ENCODE measurements around the gene KRTAP13-1.

The KRTAP13-1 gene

GRCh38 chr21:30395731-30396130, at the start of gene KRTAP13-1:
Gene KRTAP13-1 (plus strand): TSS chr21:30396031. CDS start chr21:30396087, 56 bp downstream.
- no peak for DNase-seq (ENCODE audit: low read depth in 3 of 3, low spot score in 1 of 3)

- DNase-seq (ENCODE audit: low read depth in 3 of 3, low spot score in 1 of 3) = no peak
Observed at GRCh38 chr21:30348506-30348905, 47.3 kb upstream of the KRTAP13-1 start, which contains the start of gene KRTAP23-1. Gene KRTAP23-1 (minus strand): TSS chr21:30348606. CDS start chr21:30348606, 0 bp downstream.

GRCh38 chr21:30349572-30349971, 46.3 kb upstream of the KRTAP13-1 start:
- no peak for DNase-seq (ENCODE audit: low read depth in 3 of 3, low spot score in 1 of 3)

GRCh38 chr21:30351534-30351933, 44.3 kb upstream of the KRTAP13-1 start:
- DNase-seq (ENCODE audit: low read depth in 3 of 3, low spot score in 1 of 3) = no peak

- DNase-seq (ENCODE audit: low read depth in 3 of 3, low spot score in 1 of 3) = no peak
Observed at GRCh38 chr21:30354308-30355005, 41.4 kb upstream of the KRTAP13-1 start.

GRCh38 chr21:30355906-30356305, 39.9 kb upstream of the KRTAP13-1 start:
- DNase-seq (ENCODE audit: low read depth in 3 of 3, low spot score in 1 of 3) = no peak

- no peak for DNase-seq (ENCODE audit: low read depth in 3 of 3, low spot score in 1 of 3)
Observed at GRCh38 chr21:30372139-30372770, 23.6 kb upstream of the KRTAP13-1 start, which contains the start of gene KRTAP13-2. Gene KRTAP13-2 (minus strand): TSS chr21:30372271. CDS start chr21:30372213, 58 bp downstream.

- no peak for DNase-seq (ENCODE audit: low read depth in 3 of 3, low spot score in 1 of 3)
Observed at GRCh38 chr21:30382201-30382600, 13.6 kb upstream of the KRTAP13-1 start.

GRCh38 chr21:30391492-30392025, 4.3 kb upstream of the KRTAP13-1 start:
- DNase-seq (ENCODE audit: low read depth in 3 of 3, low spot score in 1 of 3) = no peak

- no peak for DNase-seq (ENCODE audit: low read depth in 3 of 3, low spot score in 1 of 3)
Observed at GRCh38 chr21:30408782-30409494, 13.1 kb downstream of the KRTAP13-1 start.

GRCh38 chr21:30415993-30416392, 20.2 kb downstream of the KRTAP13-1 start:
- no peak for DNase-seq (ENCODE audit: low read depth in 3 of 3, low spot score in 1 of 3)

GRCh38 chr21:30425826-30426225, 30.0 kb downstream of the KRTAP13-1 start, which contains the start of gene KRTAP13-3:
Gene KRTAP13-3 (minus strand): TSS chr21:30425926. CDS start chr21:30425912, 14 bp downstream.
- DNase-seq (ENCODE audit: low read depth in 3 of 3, low spot score in 1 of 3) = no peak

- DNase-seq (ENCODE audit: low read depth in 3 of 3, low spot score in 1 of 3) = no peak
Observed at GRCh38 chr21:30426731-30427130, 30.9 kb downstream of the KRTAP13-1 start.

- no peak for DNase-seq (ENCODE audit: low read depth in 3 of 3, low spot score in 1 of 3)
Observed at GRCh38 chr21:30430170-30430655, 34.4 kb downstream of the KRTAP13-1 start, which contains the start of gene KRTAP13-4. Gene KRTAP13-4 (plus strand): TSS chr21:30430220. CDS start chr21:30430276, 56 bp downstream.

GRCh38 chr21:30434033-30434631, 38.3 kb downstream of the KRTAP13-1 start:
- DNase-seq (ENCODE audit: low read depth in 3 of 3, low spot score in 1 of 3) = no peak

- no peak for DNase-seq (ENCODE audit: low read depth in 3 of 3, low spot score in 1 of 3)
Observed at GRCh38 chr21:30437010-30437565, 41.3 kb downstream of the KRTAP13-1 start.

- no peak for DNase-seq (ENCODE audit: low read depth in 3 of 3, low spot score in 1 of 3)
Observed at GRCh38 chr21:30439975-30440374, 44.1 kb downstream of the KRTAP13-1 start, which contains the start of gene KRTAP15-1. Gene KRTAP15-1 (plus strand): TSS chr21:30440275. CDS start chr21:30440328, 53 bp downstream.

GRCh38 chr21:30443226-30443625, 47.4 kb downstream of the KRTAP13-1 start:
- DNase-seq (ENCODE audit: low read depth in 3 of 3, low spot score in 1 of 3) = no peak

GRCh38 chr21:30444204-30444603, 48.4 kb downstream of the KRTAP13-1 start:
- DNase-seq (ENCODE audit: low read depth in 3 of 3, low spot score in 1 of 3) = no peak

Measured in stimulated activated CD4-positive, alpha-beta T cell treated with anti-CD3 and anti-CD28 coated beads, TNF-alpha, amount 100 ng/mL, for 1 hour (primary cell).